ENCODE data around the gene ADGRB3.

ADGRB3 gene

DNA sequence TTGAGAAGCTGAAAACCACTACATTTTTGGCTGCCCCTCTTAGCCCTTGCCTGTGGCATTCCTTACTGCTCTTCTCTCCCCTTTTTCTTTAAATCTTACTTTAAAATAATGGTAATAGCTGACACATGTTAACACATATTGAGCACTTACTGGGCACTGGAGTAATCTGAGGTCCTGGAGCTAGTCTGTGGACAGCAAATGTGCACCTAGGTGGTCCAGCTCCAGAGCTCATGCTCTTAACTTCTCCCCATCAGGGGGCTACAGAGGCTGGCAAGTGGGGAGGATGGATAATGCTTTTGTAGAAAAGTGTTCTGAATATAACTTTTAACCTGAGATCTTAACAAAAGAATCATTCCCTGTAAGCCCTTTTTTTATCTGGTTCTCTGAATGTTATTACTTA lies 74.8 kb downstream of the ADGRB3 start:
- DNase-seq, result no peak

DNA sequence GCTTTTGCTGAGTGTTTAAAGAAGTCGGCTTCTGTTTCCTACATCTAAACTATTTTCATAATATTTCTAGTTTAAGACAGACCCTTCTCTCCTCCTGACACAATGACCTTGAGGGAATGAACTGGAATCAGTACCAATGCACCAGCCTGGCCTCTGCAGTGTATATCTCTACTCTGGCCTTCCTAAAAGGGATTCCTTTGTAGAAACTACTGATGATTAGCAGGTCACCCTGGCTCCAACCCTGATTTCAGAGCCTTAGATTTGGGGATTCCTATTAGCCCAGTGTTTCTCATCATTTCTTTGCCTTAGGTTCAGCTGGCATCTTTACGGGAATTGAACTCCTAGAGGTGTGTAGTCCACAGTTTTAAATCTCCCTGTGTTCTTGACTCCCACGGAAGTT lies 75.4 kb downstream of the ADGRB3 start:
- no peak for DNase-seq

DNA sequence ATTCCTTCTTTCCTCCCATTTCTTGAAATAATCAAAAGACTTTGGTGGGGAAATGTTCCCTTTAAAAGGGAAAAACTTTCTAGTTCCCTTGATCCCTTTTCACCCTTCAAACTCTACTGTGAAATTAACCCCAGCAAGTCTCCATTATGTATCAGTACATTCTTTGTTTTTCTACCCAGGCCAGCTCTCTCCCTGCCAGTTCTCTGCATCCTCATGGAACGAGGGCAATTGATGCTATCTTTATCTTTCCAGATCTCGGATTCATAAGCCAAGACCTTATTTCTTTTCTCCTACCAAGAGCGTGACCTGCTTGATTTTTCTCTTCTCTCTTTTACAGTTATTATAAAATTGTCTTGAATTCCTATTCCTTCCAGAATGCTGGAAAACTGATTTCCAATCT lies 75.8 kb downstream of the ADGRB3 start:
- DNase-seq, result no peak

- no peak for DNase-seq
Observed at GRCh38 chr6:68711386-68712000, 76.4 kb downstream of the ADGRB3 start.

DNA sequence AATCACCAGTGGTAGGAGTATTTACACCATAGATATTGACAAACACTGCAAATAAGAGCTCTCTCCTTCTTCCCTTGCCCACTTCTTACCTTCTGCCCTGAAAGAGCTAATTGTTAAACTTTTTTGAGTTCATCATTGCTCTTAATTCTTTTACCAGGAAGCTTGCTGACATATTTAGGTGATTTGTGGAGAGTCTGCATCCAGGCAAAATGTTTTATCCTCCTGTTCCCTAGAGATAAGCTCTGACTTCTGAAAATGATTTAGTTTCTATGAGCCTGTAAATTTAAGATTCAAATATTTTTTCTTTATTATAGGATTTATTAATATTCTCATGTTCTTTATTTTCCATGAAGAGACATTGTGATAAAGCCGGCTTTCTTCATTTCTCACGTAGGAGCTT lies 81.5 kb downstream of the ADGRB3 start:
- DNase-seq, result no peak

GRCh38 chr6:68718385-68719073 lies 83.4 kb downstream of the ADGRB3 start:
- no peak for DNase-seq

DNA sequence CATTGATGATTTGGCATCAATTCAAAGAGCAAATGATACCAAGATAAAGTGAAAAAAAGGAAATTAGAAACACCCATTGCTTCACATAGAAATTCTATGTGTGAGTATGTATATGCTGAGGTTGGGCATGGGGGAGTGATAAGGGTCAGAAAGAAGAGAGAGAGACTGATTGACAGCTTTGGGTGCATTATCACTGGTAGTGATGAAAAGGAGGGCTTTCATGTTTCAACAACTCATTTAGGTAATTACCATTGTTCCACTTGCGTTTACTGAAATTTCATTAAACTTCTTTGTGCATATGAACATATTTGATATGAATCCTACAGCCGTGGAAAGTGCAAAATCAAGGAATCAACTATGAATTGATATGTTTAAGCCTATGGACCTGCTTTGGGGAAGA lies 84.7 kb downstream of the ADGRB3 start:
- DNase-seq, result no peak

DNA sequence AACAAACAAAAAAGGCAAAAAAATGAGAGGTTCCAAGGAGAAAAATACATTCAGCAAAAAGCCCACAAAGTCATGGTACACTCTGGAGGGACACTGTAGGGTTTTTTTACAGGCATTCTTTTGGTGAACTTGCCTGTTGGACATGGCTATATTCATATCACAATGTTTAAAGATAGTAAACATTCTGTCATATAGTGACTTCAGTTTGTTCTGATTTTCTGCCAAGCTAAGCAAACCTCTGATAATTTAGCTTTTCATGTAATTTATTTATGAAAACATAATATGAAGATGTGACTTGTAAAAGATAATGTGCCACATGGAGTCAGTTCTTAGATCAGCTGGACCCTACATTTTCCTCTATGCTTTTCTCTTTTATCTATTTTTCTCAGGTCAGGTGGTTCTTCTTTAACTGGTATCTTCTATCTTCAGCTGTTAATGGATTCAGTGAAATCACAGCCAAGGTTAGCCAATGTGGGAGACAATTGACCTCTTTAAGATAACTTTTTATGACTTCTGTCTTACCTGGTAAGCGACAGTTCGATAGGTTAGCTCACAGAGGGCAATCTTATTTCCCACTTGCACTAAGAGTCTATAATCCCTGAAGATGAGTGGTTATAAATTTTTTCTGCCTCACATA lies 87.9 kb downstream of the ADGRB3 start:
- no peak for DNase-seq

GRCh38 chr6:68724060-68724459 lies 89.0 kb downstream of the ADGRB3 start:
- DNase-seq, result no peak

DNA sequence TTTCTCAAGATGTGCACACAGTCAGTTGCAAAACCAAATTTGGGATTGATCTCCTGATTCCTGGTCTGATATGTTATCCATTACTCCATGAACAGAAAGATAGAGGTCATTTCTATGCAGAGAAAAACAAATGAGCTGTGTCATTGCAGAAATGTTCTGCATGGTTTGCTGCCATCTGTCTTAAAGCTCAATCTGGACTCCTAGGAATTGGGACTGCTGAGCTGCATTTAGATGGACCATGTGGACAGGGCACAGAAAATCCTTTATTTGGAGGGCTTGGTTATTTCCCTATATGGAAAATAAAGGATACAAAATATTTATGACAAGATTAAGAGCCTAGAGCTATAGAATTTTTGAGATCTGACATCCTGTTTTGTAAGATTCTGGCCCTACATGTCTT lies 91.3 kb downstream of the ADGRB3 start:
- no peak for DNase-seq

DNA sequence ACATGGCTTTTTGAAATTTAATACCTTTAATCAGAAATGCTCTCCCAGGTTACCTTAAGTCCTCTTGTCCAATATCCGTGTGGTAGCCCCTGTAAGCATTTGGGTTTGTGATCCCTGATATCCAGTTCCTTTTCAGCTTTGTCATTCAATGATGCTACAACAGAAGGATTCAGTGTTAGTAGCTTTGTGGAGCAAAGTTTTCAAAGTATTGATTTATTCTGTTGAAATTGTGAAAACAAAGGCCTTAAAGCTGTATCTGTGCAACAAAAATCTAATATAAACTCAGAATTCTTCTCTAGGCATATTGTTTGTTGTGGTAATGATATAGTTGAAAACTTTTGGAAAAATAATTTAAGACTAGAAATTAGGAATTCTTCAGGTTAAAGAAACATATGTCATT lies 91.9 kb downstream of the ADGRB3 start:
- DNase-seq, result no peak

DNA sequence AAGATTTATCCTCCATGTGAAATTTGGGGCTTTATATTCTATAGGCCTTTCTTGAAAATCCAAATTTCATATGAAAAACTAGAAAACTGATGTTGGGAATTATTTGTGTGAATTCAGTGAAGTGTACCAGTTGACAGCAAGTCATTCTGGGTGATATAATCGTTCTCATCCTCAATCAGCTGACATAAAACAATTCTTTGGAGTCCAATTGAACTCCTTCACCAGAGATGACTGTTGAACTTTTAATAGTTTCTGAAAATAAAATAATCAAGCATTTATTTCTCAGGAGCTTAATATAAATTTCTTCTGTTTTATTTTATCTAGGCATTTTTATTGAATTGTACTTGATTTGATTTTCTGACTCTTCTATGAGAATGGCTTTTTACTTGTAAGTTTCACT lies 92.6 kb downstream of the ADGRB3 start:
- DNase-seq, result no peak

DNA sequence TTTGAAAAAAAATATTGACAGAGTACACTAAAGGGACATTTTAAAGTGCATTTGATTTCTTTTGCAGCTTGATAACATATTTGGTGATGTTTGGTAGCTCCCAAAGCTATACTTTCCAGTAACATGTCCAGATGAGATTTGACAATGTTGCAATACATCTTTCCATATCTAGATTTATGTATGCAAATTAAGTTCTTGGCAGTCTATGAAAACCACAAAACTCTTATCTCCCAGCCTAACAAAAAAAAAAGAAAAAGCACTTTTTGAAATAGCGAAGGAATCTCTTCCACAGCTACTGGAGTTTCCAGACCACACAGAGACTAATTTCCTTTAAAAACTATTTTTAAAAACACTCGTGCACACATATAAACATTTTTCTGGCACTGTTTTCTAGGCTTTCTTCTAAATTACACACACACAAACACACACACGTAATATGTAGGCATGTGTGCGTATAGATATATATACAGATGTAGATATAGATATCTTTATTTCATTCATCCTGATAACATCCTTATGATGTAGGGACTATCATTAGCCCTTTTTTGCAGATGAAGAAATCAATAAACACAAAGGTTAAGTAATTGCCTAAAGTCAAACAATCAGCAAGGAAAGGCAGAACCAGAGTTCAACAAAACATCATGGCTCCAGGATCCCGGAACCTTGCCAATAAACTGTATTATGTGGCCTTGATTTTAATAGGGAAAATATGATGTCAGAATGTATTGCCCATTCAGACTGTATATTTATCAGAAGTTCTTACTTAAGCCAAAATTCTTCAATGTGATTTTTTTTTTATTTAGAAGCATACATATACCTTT lies 93.3 kb downstream of the ADGRB3 start:
- no peak for DNase-seq

- no peak for DNase-seq
Observed at GRCh38 chr6:68729377-68729903, 94.4 kb downstream of the ADGRB3 start.

DNA sequence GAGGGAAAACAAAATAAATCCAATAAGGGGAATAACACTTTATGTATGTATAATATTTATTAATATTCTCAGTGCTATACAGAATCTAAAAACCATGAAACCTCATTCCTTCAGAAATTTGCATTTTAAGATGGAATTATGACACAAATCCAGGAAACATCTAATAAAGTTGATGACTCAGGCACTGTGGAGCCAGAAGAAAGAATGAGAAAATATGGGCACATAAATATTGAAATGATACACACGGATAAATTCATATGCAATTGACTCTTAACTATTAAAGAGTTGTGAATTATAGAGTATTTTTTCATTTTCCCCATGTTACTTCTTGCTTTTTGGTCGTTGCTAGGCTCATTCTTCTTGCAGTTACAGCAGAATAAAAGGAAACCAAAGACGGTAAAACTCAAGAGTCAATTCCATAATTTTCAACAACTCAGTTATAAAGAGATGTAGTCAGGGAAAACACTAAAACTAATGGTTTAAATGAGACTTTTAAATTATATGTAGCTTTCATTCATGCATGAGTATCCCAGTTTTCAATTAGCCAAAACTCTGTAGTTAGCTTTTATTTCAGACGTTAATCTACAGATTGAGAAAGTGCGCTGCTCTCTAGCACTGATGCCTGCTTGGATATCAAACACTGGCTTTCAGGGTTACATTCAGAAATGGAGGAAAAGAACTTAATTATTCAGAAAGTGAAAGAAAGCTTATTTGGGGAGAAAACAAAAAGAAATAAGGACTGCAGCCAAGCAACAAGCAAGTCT lies 95.4 kb downstream of the ADGRB3 start:
- DNase-seq, result no peak

DNA sequence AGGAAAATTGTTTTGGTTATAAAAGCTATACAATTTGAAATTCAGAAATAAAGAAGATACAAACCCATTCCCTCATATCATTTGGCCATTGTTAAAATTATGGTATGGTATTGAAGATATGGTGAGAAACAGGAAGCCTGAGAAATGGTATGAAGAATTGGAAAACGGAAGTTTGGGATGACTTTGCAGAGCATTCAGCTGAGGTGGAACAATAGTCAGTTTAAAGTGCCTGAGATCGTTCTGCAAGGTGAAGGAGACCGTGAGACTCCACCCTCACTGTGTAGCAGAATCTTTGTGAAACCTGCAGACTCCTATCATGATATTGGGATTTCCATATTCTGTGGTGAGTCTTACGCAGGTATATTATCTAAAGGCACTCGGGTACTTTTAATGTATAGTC lies 97.3 kb downstream of the ADGRB3 start:
- no peak for DNase-seq

GRCh38 chr6:68735866-68736265 lies 100.8 kb downstream of the ADGRB3 start:
- no peak for DNase-seq

- no peak for DNase-seq
Observed at GRCh38 chr6:68737061-68737460, 102.0 kb downstream of the ADGRB3 start.

- DNase-seq, result no peak
Observed at GRCh38 chr6:68738039-68738438, 103.0 kb downstream of the ADGRB3 start.

DNA sequence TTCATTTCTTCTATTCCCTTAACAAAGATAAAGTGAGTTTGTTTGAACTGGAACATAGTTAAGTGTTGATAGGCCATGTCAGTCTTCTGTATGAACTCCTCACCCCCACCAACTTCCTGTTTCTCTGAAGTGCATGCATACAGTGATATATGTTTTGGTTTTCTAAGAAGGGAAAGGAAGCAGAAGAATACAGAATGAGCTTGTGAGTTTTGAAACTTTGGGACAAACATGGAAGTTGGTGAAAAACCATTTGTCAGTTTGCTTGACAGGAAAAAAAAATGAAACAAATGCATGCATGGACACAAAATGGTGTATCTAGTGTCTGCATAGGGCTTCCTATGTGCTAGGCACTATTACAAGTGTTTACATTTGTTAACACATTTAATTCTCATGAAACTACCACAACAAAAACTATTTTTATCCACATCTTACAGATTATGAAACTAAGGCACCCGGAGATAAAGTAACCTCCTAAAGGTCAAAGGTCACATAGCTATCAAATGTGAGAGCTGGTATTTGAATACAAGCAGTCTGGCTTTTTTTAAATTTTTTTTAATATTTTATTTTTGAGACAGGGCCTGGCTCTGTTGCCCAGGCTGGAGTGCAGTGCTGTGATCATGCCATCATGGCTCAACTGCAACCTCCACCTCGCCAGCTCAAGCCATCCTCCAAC lies 105.9 kb downstream of the ADGRB3 start:
- DNase-seq, result no peak

DNA sequence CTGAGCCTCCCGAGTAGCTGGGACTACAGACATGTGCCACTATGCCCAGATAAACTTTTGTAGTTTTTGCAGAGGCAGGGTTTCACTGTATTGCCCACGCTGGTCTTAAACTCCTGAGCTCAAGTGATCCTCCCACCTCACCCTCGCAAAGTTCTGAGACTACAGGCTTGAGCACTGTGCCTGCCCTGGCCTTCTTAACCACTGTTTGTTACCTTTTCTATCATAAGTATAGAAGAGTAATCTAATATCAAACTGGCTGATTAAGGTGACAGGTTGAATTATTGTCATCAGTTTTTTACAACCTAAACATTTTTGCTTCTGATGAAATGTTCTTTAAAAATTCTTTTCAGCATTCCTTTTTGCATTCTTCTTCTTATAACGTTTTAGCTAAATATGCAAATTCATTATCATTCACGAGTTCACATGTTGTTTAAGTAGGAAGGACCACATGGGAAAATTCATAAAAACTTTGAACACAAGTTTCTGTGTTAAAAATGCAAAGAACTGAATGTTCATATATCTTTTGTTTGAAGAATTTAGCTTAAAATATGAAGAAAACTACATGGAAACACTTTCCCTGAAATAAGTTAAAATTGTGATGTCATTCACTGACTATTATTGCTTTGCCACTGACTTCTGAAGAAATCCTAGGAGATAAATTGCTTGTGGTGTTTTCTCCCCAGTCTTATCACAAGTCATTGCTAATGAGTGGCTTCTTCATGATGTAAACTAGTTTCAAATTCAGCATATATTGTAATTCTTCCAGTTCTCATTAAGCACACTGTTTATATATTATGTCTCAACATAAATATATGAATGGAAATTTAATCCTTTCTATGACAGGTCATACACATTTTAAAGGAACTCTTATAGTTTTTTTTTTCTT lies 106.7 kb downstream of the ADGRB3 start:
- no peak for DNase-seq
